Spleen (tissue), 7 donors: ENCODE results near the gene IPCEF1.

ENCODE experiments used
- POLR2A ChIP-seq, 3 donors: fragments of 450-650 bp; IDR thresholded peaks; one replicate each; pipeline ENCODE4 v1.5.1; 2017; ENCODE audit warnings: antibody characterized with exemption in 3 of 3, mild to moderate bottlenecking in 1 of 3
- TF ChIP-seq, protein P1 (sequence below), 11 experiments: fragments of 200-600 bp in 7 of 11; fragments of 450-650 bp in 4 of 11; sonication (generic) in 4 of 11; IDR thresholded peaks in 8 of 11; conservative IDR thresholded peaks in 3 of 11; 1 replicate in 7 of 11; 2 replicates in 4 of 11; pipeline versions ENCODE4 v1.4.0 to v1.8.0; 2016 to 2021; ENCODE audit warnings: antibody characterized with exemption in 11 of 11, inconsistent platforms in 4 of 11, mild to moderate bottlenecking in 1 of 11
- donor health status: DM: no; HTN: no; CAD: no; lungs with moderate emphysema.
- donor health status: DM: no; HTN: no; CAD: no.
- donor health status: DM: no; HTN: no; CAD: no.

DNA sequence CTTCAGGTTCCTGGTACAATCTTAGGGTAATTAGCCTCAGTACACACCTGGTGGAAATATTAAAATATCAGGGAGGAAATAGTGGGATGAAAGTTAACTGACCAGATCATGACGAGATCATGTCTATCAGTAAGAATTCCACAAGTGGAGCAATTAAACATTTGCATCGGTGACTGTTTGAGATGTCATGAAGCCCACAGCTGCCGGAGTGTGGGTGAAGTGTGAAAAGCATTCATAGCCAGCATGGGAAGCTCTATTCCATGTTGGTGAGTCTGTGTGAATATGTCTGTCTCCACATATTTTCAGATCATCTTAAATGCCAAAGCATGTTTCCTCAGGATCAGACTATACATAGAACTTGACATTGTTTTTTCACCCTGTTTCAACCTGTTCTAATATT lies 142.8 kb downstream of the IPCEF1 start:
- TF ChIP-seq, protein P1, sequence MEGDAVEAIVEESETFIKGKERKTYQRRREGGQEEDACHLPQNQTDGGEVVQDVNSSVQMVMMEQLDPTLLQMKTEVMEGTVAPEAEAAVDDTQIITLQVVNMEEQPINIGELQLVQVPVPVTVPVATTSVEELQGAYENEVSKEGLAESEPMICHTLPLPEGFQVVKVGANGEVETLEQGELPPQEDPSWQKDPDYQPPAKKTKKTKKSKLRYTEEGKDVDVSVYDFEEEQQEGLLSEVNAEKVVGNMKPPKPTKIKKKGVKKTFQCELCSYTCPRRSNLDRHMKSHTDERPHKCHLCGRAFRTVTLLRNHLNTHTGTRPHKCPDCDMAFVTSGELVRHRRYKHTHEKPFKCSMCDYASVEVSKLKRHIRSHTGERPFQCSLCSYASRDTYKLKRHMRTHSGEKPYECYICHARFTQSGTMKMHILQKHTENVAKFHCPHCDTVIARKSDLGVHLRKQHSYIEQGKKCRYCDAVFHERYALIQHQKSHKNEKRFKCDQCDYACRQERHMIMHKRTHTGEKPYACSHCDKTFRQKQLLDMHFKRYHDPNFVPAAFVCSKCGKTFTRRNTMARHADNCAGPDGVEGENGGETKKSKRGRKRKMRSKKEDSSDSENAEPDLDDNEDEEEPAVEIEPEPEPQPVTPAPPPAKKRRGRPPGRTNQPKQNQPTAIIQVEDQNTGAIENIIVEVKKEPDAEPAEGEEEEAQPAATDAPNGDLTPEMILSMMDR (IDR thresholded peaks at IDR 0.05 in 8 of 11, conservative IDR thresholded peaks at IDR 0.05 in 3 of 11) = no peak
- no peak for TF ChIP-seq POLR2A (IDR thresholded peaks at IDR 0.05)
